Stimulated activated CD4-positive, alpha-beta T cell treated with anti-CD3 and anti-CD28 coated beads, Interleukin-1b, Interleukin-23, amount 100 ng/mL, for 4 hours (primary cell): ENCODE measurements around the gene FAM131A.
A peak's percentile ranks its signal among the peaks of the same experiment; 100 is the strongest.

Experiments used
- DNase-seq, 2 donors: peaks; one replicate each; pipeline ENCODE4 v3.0.0-alpha.2; 2020; ENCODE audit warnings: low read depth in 2 of 2

FAM131A gene

GRCh38 chr3:184357248-184358123, 20.1 kb downstream of the FAM131A start:
- no peak for DNase-seq

DNA sequence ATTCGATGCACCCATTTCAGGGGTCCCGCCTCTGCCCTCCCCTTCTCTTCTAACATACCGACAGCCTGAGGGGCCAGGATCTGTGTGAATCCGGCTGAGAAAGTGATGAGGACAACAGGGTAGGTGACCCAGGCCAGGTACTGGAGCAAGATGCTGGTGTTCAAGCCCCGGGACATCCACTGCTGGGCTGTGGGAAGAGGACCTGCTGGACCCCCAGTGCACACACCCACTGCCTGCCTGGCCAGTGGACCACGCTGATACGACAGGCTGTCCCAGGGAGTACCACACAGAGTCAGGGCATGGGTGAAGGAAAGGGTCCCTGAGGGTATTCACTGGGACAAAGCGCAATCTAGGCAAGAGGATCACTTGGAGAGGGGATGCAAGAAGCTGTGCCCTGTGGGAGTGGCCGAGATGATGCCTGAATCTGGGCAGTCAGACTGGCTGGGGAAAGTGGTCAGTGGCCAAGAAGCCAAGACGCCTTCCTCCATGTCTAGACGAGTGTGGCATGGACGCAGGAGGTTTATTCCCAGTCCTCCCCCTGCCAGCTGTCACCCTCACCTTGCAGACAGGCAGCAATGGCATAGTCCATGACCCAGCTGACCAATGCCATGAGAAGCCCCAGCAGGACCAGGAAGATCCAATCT, 20.8 kb downstream of the FAM131A start:
- no peak for DNase-seq

DNA sequence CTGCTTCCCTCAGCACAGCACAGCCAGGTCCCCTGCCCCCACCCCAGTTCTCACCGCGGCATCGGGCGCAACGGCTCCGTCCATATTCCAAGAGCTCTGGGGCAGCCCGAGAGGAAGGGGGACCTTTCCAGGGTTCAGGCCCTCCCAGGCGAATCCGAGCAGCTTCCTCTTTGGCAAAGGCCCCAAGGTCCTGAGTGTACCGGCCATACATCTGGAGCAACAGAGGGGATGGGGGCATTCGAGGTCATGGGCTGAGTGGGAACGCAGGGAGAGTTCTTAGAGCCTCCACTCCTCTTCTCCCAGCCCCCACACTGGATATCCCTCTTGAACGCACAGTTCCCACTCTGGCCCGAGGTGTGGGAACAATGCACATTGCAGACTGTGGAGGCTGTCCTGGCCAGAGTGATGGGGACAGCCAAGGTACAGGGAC, 21.5 kb downstream of the FAM131A start:
- no peak for DNase-seq

DNA sequence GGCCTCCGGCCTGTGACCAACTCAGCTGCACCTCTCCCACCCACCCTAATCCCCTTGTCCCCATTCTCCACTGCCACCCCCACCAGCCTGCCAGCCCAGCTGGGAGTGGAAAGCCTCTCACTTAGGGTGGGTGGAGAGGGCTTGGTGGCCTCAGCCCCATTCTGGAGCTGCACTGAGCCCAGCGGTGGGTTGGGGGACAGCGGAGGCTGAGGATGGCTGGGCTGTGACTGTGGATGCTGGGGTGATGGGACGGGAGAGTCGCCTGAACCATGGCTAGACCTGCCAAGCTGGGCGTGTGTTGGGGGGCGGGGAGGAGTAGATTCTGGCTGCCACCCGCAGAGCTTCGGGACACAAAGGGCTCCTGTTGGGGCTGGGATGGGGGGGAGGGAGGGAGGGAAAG, 22.2 kb downstream of the FAM131A start:
- no peak for DNase-seq

DNA sequence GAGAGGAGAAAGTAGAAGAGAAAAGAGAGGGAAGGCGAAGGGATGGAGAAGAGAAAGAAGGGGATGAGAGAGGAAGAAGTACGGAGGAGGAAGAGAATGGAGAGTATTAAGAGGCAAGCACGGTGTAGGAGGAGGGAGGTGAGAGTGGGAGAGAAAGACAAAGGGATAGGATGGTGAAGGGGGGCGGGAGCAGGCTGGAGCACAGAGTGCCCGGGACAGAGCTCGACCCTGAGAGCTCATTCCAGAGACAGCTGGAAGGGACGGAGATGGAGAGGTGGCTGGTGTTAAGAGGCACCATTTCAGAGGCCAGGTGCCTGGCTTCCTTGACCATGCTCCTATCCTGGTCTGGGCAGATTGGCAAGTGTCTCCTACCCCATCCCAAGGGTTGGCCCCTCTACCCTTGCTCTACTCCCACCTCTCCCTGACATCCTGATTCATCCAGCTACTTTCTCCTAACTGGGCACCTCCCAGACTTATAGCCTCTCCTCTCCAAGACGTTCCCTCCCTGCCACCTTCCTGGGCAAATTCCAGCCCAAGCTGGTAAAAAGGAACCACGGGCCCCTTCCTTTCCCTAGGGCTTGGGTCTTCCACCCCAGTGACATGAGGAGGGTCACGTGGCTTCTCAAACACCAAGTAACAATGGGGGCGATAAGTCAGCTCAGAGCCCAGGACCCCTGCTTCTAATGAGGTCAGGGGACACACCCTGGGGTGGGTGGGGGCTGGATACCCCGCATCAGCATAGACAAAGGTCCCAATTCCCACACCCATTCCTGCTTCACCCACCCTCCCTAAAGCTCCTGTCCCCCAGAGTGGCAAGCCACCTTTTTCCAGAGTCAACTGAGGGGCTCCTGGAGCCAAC, 22.9 kb downstream of the FAM131A start:
- DNase-seq = no peak

DNA sequence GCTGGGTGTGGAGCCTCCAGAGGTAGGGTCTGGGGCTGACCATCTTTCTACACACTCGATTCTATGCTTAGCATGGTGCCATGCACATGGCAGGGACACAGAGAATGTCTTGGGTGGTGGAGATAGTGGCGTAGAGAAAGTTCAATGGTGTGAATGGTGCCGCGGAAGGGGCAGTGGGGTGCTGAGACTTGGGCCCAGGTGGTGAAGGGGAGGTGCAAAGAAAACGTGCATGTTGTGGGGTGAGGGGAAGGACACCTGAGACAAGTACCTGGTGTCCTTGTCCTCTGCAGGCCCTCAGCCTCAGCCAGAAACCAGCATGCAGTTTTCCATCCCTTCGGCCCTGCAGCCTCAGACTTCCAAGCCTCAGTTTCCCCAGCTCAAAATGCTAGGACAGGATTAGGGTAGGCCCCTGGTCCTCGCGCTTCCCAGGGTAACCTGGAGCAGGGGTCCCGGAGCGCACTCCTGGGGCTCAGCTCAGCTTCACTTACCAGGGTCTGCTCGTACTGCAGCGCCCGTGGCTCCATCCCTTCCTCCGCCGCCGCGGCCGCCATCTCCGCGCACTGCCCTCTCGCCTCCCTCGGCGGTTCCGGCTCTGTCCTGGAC, 23.6 kb downstream of the FAM131A start:
- no peak for DNase-seq

DNA sequence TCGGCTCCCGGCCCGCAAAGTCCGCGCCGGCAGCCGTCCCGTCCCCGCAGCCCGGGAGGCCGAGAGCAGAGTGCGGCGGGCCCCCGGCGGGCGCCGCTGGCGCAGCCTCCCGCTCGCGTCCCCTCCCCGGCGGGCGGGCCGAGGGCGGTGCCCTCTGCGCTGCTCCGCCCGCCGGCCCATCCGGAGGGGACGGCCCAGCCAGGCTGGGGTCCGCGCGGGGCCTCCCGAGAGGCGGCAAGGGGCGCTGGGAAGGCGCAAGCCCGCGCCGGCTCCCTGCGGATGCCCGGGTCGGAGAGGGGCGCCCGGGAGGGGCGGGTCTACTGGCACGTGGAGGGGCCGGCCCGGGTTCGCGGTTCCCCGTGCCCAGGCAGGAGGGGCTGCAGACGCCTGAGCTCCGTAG, 24.1 kb downstream of the FAM131A start, which contains the start of the genes CLCN2 and POLR2H:
Gene CLCN2, minus strand, starts transcription at position 74 of the 400 bp plus-strand sequence. CDS start 126 bp downstream, outside the sequence.
Gene POLR2H, plus strand, starts transcription at position 179 of the 400 bp plus-strand sequence. CDS start 1,783 bp downstream, outside the sequence.
- DNase-seq = peak in 1 of 2 donors; percentile 53

- peak in 1 of 2 donors; percentile 41 for DNase-seq
Measured at GRCh38 chr3:184361932-184362667, 24.7 kb downstream of the FAM131A start.

- DNase-seq = peak; percentile 84 to 86
Measured at GRCh38 chr3:184362668-184363546, 25.5 kb downstream of the FAM131A start.

DNA sequence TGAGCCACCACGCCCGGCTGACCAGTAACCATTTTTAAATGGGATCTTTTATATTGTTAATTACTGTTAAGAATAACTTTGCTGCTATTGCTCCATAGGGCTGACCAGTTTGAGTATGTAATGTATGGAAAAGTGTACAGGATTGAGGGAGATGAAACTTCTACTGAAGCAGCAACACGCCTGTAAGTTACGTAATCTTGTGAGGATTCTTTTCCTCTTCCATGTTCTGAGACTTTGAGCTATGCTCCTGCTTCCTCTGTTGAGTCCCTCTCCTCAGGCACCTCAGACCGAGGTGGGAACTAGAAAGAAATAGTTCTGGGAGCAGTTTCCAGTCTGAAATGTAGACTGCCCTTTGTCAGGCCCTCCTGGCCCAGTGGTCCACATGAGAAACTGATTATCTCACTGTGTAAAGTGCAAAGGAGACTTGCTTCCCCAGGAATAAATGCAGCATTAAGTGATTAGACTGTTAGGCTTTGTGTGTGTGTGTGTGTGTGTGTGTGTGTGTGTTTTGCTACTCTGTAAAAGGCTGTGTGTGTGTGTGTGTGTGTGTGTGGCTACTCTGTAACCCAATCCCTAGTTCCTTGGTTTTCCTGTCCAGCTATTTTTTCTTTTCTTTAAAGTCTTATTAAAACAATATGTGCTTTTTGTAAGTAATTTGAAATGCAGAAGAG, 29.4 kb downstream of the FAM131A start:
- DNase-seq = no peak

DNA sequence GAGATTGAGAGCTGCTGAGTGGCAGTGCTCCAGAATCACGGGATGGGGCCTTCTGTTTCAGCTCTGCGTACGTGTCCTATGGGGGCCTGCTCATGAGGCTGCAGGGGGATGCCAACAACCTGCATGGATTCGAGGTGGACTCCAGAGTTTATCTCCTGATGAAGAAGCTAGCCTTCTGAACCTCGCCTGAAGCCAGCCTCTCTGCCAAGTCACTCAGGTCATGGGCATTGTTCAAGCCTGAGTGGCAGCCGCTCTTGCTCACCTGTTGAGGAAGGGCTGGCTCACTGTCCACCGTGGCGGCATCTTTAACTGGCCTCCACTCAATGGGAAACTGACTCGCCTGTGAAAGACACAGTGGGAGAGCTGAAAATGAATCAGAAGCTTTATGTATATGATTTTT, 30.7 kb downstream of the FAM131A start:
- no peak for DNase-seq

DNA sequence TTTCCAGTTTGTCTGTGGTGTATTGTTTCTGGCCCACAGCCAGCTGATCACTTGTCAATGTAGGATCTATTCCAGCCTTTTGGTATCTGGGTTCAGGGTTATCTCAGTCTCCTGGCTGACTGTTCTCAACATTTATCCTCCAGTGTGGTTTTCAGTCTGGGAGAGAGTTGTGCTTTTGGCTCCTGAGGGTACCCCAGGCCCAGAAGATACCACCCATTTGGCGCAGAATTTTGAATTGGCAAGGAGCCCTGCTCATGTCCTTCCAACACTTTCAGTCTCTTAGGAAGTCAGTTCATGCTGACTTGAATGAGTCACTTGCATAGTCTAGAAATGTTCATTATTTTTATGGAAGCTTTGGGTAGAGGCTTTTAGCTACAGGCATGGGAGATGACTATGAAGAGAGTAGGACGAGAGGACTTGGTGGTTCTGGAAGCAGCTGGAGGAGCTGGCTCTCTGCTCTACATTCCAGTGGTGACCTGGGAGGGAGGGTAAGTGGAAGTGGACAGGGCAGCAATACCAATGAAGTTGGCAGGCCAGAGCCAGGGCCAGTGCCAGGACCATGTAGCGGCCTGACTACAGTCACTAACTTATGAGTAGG, 31.3 kb downstream of the FAM131A start:
- no peak for DNase-seq

DNA sequence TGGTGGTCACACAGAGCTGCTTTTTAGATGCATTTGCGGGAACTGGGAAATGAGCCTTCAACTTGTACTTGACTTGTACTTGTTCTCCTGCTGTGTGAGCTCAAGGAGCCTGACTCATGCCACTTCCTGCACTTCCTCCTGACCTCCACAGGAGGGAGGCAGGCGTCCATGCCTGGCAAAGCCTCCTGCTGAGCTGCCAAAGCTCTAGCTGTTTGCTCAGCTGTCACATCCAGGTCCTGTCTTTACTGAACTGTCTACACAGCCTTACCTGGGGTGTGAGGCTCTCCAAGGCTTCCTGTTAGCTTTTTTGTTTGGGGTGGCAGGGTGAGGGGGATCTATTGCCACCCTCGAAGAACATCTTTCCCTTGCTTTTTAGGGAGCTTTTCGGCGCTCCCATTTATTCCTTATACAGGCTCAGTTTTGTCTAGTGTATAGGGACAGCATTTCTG, 34.2 kb downstream of the FAM131A start:
- peak; percentile 29 to 48 for DNase-seq

GRCh38 chr3:184372296-184372821, 35.0 kb downstream of the FAM131A start:
- no peak for DNase-seq

GRCh38 chr3:184372911-184373310, 35.5 kb downstream of the FAM131A start:
- no peak for DNase-seq

DNA sequence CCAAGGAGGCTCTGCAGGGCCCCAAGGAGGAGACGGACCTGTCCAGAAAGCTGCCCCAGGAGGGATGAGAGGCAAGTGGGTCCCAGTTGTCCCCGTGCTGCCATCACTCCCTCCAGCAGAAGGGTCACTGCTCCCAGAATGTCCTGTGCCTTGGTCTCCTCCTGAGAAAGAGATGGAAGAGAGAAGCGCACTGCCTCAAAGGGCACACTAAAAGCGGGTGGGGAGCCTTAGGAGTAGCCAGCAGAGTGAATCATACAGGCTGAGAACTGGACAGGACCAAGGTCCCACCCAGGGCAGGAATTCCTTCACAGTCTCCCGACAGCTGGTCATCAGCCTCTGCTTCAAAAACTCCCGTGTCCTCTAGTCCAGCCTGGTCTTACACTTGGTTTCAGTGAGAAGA, 36.0 kb downstream of the FAM131A start:
- no peak for DNase-seq

DNA sequence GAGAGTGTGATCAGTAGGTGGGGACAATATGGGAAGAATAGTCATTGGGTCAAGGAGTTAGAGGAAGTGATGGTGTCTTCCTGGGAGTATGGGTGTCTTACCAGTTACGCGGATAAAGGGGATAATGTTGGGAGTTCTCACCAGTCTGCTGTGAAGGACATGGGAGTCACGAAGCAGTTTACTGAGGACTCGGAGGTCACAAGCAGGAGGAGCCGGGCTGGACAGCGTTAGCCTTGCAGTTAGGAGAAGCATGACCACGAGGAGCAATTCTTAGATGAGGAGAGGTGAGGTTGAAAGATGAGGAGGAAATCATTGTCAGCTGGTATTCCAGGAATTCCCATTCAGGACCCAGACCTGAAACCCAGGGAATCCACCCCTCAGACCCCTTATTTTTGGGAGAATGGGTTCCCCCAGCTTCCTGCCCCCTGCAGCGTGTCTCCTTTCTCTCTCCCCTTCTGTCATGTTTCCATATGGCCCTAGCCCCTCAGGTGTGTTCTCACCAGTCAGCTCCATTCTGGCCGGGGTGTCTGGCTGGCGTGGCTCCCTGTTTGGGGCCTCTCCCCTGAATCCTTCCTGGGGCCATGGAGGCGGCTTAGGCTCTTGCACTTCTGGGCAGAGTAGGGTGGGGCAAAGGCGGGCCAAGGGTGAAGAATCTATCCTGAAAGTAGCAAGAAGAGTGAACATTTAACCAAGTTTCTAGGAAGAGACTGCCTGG, 38.5 kb downstream of the FAM131A start:
- no peak for DNase-seq

- DNase-seq = no peak
Measured at GRCh38 chr3:184377374-184377773, 40.0 kb downstream of the FAM131A start.
